NOMO-1 treated with DMSO at 0.1 percent for 48 hours (cell line): ENCODE measurements around the gene LRBA.

Experiments used
- DNase-seq: peaks from one replicate; lab custom pipeline; 2025; ENCODE audit not compliant: unreplicated experiment; lab: John Stamatoyannopoulos, UW

Gene LRBA

DNA sequence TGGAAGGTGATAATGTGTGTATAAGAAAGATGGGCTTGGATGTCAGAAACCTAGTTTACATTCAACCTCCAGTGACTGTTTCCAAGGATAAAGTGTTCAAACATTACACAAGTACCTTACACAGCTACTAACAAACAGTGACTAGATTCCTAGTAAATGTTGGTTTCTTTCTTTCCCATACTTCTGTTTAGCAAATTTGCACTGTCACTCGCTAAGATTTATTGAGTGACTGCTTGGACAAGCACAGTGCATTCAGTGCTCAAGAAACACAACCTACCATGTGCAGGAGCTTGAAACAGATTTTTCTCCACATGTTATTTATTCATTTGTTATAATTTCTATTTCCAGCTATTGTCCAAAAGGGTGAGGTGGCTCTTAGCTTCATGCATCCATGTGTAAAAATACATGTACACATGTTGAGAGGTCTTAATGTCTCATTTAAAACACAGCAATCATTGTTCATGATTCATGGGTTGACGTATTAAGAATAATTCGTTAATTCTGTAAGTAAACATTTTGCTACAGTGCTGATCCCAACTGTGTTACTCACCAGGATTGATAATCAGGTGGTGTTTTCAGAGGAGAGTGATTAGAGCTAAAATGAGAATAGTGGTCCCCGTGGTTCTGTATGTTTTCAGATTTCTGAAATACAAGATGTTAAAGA, 783.8 kb downstream of the LRBA start:
- DNase-seq: no peak

DNA sequence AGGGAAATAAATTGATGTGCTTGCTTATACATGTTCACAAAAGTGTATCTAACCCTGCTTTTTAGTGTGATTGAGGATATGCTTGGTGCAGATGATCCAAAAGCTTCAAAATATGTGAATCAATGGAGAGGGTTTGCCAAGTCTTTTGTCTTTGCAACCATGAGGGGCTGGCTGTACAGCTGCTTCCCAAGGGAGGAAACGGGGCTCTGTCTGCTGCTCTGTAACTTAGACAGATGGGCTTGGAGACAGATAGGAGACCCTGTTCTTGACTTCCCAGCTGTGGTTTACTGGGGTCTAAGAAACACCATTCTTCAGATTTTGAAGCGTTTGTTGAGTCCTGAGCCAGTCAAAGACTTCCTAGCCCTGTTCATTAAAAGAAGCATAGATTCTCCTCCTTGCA, 784.5 kb downstream of the LRBA start:
- no peak for DNase-seq

DNA sequence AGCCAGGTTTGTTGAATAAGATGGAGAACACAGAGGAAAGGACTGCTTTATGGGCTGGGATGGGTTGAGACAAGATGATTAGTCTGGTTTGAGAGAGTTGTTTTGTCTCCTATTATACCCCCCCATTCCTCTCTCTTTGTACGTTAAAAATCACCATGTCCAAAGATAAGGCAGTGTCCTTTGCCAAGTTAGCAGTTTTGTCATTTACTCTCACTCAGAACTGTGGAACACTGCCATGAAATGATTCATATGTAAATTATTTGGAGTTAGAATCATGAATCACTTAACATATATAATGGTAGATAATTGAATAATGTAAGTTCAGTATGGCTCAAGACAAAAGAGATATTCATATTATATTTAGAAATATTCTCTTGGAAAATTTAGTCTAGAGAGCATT, 785.6 kb downstream of the LRBA start:
- DNase-seq: no peak

DNA sequence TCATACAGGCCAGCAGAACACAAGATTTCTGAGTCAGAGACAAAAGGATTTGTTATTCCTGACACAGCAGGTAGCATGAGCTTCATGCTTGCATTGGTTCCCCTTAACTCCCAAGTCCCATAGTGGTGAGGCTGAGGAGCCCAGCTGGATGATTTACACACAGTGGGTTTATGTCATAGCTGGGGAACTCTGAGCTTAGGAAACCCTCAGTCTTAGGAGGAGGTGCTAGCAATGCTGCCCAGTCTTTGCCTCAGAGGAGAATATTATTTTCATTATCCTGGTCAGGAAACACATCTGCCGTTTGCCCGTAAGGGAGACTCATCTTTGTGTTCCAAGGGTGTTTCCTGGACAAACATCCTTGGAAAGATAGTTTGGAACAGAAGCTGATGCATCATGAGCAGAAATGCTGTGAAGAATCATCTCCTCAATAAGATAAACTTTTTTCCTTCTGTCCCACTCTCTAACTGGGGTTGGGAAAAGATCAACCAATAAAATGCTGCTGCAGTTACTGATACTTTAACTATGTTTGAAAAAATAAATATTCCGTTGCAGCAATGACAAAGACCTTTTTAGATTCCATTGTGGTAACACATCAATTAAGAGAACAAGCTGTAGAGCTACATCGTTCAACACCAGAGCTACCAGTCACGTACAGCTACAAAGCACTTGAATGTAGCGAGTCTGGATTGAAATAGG, 790.0 kb downstream of the LRBA start:
- no peak for DNase-seq

DNA sequence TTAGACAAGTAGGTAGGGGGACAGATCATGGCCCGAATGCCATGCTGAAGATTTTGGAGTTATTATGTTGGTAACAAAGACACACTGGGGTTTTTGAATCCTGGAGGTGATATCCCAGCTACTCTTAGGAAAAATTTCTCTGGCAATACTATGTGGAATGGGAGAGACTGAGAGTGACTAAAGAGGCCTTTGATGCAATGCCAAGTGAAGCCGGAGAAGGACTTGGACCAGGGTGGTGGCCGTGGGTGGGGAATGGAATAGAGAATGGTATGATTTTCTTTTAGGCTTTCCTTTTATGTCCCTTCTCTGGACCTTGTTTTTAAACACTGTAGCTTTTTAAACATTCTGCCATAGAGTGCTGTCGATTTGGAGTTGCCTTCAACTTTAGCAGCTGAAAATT, 795.2 kb downstream of the LRBA start:
- DNase-seq: no peak

DNA sequence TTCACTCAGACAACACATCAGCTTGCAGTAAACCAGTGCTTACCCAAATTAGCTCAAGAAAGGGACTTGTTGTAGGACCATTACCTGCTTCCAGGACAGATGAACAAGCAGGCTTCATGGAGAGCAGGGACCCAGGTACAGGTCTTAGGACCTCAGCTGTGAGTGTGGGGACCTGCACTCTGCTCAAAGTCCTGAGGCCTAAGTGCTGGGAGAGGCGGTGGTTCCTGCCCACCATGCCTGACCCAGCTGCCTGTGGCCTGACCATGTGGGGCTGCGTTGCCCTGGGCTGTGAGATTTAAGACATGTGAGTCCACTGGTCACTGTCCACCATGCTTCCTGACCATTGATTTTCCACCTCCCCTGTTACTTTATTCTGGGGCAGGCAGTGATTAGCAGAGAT, 796.6 kb downstream of the LRBA start:
- no peak for DNase-seq

DNA sequence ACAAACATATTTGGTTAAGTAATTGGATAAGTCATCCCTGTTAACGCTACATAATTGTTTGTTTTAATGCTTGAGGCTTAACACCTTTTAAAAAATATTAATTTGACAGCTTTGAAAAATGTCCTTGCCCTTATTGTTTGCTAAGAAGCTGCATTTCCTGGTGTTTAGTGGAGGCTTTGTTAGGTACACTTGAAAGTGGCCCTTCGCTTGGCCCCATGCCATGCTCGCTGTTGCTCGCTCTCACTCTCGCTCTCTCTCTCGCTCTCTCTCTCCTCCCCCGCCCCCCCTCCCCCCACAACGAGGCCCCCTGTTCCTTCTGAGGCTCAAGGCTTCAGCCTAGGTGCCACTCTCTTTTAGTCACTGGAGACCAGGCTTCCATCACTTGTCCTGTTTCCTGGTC, 797.3 kb downstream of the LRBA start:
- no peak for DNase-seq

DNA sequence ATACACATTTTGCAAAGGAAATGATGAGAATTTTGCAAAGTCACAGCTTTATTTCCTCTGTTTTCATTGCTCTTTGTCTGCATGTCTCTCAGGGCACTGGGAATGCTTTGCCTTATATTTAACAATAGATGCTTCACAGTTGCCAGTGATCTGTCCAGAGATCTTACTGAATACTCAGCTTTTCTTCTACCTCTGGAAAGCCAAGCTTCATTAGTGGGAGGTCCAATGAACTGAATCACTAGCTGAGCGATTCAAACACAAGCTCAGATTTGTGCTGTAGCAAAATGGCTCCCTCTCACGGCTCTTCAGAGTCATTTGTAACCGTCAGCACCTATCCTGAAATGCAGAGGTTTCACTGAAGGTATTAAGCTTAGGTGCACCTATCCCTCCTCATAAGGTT, 797.9 kb downstream of the LRBA start:
- DNase-seq: no peak

DNA sequence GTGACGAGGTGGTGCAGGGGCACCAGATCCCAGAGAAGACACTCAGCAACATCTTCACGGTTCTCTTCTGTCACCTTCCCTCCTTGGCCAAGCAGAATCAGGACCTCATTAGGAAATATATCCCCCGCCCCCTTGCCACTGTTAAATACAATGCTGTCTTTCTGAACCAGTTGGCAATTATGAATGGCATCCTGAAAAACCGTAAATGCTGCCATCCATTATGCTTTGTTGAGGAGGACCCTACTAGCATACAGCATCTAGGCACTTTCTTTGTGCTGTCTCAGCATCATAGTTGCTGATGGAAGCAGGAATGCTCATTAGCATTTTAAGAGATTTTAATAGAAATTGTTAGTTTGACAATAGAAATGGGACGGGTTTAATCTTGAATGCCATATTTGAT, 798.4 kb downstream of the LRBA start:
- no peak for DNase-seq

DNA sequence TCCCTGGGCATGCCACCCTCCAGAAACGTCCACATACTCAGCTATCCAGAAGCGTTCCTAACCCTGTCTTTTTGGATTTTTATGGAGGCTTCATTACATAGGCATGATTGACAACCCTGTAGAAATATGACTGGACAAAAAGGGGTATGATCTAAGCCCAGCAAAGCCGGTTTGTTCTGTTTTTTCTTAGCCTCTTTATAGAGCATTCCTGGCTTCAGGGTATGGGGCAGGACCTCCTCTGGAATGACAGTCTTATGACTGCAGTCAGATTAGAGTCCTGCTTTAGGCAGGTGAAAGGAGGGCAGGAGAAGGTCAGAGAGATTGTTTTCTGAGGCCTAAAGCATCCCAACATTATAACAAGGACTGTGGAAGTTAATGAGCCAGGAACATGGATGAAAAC, 799.5 kb downstream of the LRBA start:
- DNase-seq: no peak
